ENCODE results near the gene PSME3. TPM values are rescaled to one million over a fixed set of nuclear protein-coding genes. Genes with fewer than 3 reads are reported as not detected.

Gene PSME3
- total and polyA plus RNA-seq, 10 donors, result 19.1 to 96.4 (median 73.7) TPM

GRCh38 chr17:42830971-42831370, 2.2 kb upstream of the PSME3 start:
- no peak for DNase-seq

GRCh38 chr17:42832213-42832933, 824 bp upstream of the PSME3 start:
- Histone ChIP-seq H3K4me3 (peak overlapping the region; percentile 74 to 97 (median 92)), H3K27me3 (replicated peaks in 1 of 7) (no peaks in the 10 kb centered on the region), H3K4me1 (peaks cover 4 to 52% (median 34%) of the 10 kb centered on the region in 6 donors), H3K9me3 (no peaks in the 10 kb centered on the region), H3K36me3 (peaks cover 0 to 29% (median 24%) of the 10 kb centered on the region in 6 donors), H3K27ac (peak overlapping the region; percentile 49 to 91 (median 89))
- no peak for TF ChIP-seq CTCF (IDR thresholded peaks at IDR 0.05 in 8 of 11, conservative IDR thresholded peaks at IDR 0.05 in 3 of 11)
- no peak for TF ChIP-seq POLR2A (IDR thresholded peaks at IDR 0.05)
- no peak for TF ChIP-seq POLR2AphosphoS5 (IDR thresholded peaks at IDR 0.05)
- intact Hi-C loops (cut with DNase I; ENCODE audit: low total_unique reads), result no loop called here
- no peak for DNase-seq
- 55 to 58% (median 56%) methylated on average over 9 of the region's 9 CpGs for WGBS, 5 donors

More at GRCh38 chr17:42830971-42831370, 2.2 kb upstream of the PSME3 start:
- H3K4me3 ChIP-seq, result no peak overlapping the region
- peaks cover 4 to 38% (median 32%) of the 10 kb centered on the region in 6 donors for H3K4me1 ChIP-seq
- no peak overlapping the region for H3K27ac ChIP-seq
- TF ChIP-seq POLR2A (IDR thresholded peaks at IDR 0.05) (no peak), CTCF (IDR thresholded peaks at IDR 0.05 in 8 of 11, conservative IDR thresholded peaks at IDR 0.05 in 3 of 11) (no peak), POLR2AphosphoS5 (IDR thresholded peaks at IDR 0.05) (no peak)
- intact Hi-C loops (cut with DNase I; ENCODE audit: low total_unique reads), result no loop called here
- no peaks in the 10 kb centered on the region for H3K9me3 ChIP-seq
- no peaks in the 10 kb centered on the region for H3K27me3 ChIP-seq (replicated peaks in 1 of 7)
- H3K36me3 ChIP-seq, result peaks cover 0 to 15% (median 10%) of the 10 kb centered on the region in 6 donors

GRCh38 chr17:42833767-42834422, 698 bp downstream of the PSME3 start:
- DNase-seq, result no peak
- H3K4me3 ChIP-seq, result peak overlapping the region; percentile 74 to 97 (median 92)
- TF ChIP-seq CTCF (IDR thresholded peaks at IDR 0.05 in 8 of 11, conservative IDR thresholded peaks at IDR 0.05 in 3 of 11), result no peak
- TF ChIP-seq POLR2A (IDR thresholded peaks at IDR 0.05), result no peak
- no peak for TF ChIP-seq POLR2AphosphoS5 (IDR thresholded peaks at IDR 0.05)
- H3K27me3 ChIP-seq (replicated peaks in 1 of 7), result no peaks in the 10 kb centered on the region
- 6 to 8% (median 6%) methylated on average over 17 to 18 of the region's 18 CpGs for WGBS, 5 donors
- intact Hi-C loops (cut with DNase I; ENCODE audit: low total_unique reads), result no loop called here
- H3K4me1 ChIP-seq, result peaks cover 4 to 53% (median 34%) of the 10 kb centered on the region in 6 donors
- H3K27ac ChIP-seq, result peak overlapping the region; percentile 49 to 91 (median 89)
- H3K9me3 ChIP-seq, result no peaks in the 10 kb centered on the region
- peaks cover 0 to 44% (median 39%) of the 10 kb centered on the region in 6 donors for H3K36me3 ChIP-seq

GRCh38 chr17:42835732-42836131, 2.5 kb downstream of the PSME3 start:
- H3K27ac ChIP-seq, result peak overlapping the region in 2 of 8 donors; percentile 43 to 58
- TF ChIP-seq CTCF (IDR thresholded peaks at IDR 0.05 in 8 of 11, conservative IDR thresholded peaks at IDR 0.05 in 3 of 11), result no peak
- TF ChIP-seq POLR2A (IDR thresholded peaks at IDR 0.05), result no peak
- no peak for TF ChIP-seq POLR2AphosphoS5 (IDR thresholded peaks at IDR 0.05)
- H3K36me3 ChIP-seq, result peaks cover 0 to 62% (median 57%) of the 10 kb centered on the region in 6 donors
- H3K4me1 ChIP-seq, result peaks cover 4 to 53% (median 34%) of the 10 kb centered on the region in 6 donors
- intact Hi-C loops (cut with DNase I; ENCODE audit: low total_unique reads), result no loop called here
- WGBS, 5 donors, result 95 to 98% (median 97%) methylated on average over 6 of the region's 6 CpGs
- no peaks in the 10 kb centered on the region for H3K27me3 ChIP-seq (replicated peaks in 1 of 7)
- no peaks in the 10 kb centered on the region for H3K9me3 ChIP-seq
- no peak overlapping the region for H3K4me3 ChIP-seq
- no peak for DNase-seq
